NCI-H1417 treated with DMSO at 0.1 percent for 48 hours (cell line): ENCODE data around the gene PTPA.
A peak's percentile ranks its signal among the peaks of the same experiment; 100 is the strongest.

Source experiments
- DNase-seq: peaks from one replicate; lab custom pipeline; 2025; lab: John Stamatoyannopoulos, UW

Gene PTPA

GRCh38 chr9:129138144-129138462, 26.9 kb downstream of the PTPA start:
- no peak for DNase-seq

DNA sequence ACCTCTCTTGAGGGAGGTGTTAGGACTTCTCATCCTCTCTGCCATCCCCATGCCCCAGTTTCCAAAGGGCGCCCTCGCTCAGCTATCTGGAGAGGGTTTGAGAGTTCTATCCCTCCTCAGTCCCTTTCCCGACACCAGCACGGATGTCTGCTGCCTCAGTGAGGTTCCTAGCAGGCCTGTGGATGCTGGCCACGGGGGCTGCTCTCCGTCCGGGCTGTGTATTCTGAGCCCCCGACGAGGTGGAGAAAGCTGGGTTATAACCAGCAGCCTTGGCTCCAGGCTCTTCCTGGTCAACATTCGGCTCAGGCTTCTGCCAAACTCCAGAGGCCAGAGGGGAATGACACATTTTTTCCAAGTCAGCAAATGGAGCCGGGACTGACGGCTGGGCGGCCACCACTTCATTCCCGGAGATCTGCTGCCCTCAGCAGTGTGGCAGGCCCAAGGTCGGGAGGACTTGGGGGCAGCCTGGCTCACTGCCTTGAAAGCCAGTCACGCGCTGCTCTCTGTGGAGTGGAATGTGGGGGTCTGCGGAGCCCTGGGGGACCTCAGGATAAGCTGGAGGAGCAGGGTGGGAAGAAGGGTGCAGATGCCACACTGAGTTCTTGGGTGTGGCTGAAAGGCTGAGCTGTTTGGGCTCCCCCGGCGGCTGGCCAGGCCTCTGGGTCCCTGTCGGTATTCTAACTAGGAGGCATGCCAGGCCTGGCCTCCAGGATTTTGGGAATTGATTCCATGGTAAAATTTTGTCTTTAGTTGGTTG, 27.4 kb downstream of the PTPA start:
- no peak for DNase-seq

GRCh38 chr9:129139233-129139992, 28.2 kb downstream of the PTPA start:
- peak; percentile 46 for DNase-seq

GRCh38 chr9:129139993-129140396, 28.8 kb downstream of the PTPA start:
- peak; percentile 13 for DNase-seq

GRCh38 chr9:129140397-129141065, 29.3 kb downstream of the PTPA start:
- DNase-seq = no peak

- no peak for DNase-seq
These were observed 30.1 kb downstream of the PTPA start for GRCh38 chr9:129141066-129142041.

DNA sequence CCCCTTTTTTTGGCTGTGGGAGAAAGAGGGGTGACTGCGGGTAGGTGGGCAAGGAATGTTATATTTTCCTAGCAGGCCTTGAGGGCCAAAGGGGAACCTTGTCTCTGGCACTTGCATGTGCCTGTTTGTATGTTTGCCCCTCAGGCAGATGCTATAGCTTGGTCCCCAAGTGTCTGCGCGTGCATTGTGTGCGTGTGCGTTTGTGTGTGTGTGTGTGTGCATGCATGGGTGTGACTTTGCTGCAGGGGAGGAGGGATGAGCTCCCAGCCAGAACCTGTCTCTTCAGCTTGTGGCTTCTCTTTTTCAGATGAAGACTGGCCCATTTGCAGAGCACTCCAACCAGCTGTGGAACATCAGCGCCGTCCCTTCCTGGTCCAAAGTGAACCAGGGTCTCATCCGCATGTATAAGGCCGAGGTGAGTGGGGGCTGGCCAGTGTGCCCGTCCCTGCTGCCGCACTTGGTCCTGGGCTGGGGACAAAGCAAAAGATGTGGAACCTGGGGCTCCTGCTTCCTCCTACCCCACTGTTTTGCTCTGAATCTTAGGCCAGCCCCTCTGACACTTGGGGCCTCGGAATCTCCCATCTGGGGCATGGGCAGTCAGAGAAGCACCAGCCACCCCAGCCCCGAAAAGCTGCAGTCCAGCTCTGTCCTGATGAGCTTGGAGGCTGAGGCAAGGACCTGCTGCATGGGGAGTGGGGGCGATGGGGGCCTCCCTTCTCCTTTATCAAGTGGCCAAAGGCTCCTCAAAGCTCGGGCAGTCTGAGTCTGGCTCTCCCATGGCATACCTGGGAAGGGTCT, 31.1 kb downstream of the PTPA start:
- no peak for DNase-seq

DNA sequence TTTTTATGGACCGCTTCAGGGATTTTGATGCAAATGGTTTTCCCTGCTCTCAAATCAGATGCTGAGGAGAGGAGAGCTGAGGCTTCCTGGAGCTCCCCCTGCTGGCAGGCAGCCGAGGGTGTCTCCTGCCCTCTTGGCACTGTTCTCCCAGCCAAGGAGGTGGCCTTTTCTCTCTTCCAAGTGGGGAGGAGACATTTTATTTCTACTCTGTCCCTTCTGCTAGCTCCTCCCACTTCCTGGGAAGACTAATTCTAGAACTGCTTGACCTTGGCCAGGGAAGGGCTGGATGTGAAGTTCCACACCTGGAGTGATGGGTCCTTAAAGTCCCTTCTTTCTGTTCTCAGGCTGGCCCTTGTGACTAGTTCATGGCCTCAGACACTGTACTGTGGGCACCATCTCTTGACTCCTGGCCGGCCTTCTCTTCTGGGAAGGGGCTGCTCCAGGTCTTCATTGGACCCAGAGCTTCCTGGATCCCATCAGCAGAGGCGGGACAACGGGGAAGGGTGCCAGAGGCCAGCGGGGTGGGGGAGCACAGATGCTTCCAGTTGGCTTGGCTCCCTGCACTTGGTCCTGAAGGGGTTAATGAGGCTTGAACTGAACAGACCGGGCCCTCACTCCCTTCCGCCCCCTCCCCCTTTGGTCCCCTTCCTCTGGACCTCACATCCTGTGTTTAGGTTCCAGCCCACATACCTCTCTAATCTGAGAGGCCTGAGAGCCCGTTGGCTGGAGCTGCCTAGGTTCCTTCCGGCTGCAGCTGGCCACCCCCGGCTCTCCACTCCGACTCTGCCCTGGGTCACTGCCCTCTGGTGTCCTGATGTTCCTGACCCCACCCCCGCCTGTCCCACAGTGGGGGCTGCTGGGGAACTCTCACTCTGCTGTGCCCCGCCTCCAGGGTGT, 32.1 kb downstream of the PTPA start:
- DNase-seq = no peak

DNA sequence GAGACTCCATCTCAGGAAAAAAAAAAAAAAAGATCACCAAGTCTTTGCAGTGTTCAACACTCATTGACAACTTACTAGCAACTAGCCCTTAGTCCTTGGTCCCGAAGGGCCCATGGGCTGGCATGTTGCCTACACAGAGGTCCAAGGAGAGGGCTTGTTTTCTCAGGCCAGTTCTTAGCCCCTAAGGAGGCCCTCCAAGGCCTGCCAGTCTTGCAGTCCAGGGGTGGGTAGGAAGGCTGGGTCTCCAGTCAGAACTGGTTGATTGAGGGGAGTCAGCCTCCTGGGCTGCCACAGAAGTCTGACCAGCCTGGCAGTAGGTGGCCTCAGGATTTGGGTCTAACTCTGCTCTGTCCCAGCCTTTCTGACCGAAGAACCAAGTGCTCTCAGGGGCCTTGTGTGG, 34.1 kb downstream of the PTPA start:
- no peak for DNase-seq

- no peak for DNase-seq
These were observed 34.7 kb downstream of the PTPA start for GRCh38 chr9:129145841-129146292.

DNA sequence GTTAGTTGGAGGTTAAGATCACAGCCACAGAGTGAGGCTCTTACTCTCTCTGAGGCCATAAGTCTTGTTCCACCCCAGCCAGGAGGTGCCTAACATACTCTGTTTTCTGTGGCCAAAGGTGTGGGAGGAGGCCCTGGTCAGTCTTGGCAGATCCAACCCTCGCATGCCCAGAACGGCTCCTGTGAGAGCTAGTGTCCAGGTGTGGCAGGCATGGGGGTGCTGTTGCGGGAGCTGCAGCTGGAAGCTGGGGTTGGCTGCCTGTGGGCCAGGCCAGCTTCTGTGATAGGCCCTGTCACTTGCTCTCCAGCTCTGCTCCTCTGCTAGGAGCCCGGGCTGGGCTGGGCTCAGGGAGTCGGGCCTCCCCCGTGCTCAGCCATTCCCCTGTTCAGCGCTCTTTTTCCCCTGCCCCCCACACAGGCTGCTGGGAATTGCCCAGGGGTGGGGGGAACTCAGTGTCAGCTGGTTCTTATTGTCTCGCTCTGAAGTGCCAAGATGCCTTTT, 35.3 kb downstream of the PTPA start:
- no peak for DNase-seq

DNA sequence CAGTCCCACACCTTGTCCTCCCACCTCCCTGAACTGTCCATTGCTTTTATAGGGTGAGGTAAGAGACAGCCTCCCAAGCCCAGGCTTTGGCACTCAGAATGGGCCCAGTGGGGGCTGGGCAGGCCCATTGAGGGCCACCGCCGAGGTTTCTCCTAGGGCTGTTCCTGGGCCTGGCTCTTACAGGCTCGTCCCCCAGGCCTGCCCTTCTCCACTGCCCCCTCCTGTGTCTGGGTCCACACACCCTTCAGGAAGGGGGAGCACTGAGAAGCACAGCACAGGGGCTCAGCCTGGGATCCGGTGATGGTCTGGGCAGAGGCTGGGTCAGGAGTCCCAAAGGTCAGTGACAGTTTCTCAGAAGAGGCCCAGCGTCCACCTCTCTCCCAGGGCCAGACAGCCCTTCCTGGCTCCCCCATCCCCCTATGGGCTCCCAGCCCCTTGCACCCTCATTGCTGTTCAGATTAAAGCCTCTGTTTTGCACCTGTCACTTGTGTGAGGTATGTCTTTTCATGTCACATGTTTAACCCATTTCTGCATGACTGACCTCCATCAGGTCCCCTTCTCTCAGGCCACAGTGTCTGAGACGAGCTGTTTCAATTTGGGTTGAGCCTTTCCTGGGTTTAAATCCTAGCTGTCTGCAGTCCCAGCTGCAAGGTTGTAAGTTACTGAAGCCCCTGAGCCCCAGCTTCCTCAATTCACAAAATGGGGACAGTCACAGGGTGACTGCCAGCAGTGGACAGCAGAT, 37.4 kb downstream of the PTPA start:
- DNase-seq = no peak

- no peak for DNase-seq
These were observed 38.2 kb downstream of the PTPA start for GRCh38 chr9:129149442-129149841.

GRCh38 chr9:129150122-129150521, 38.9 kb downstream of the PTPA start:
- no peak for DNase-seq

DNA sequence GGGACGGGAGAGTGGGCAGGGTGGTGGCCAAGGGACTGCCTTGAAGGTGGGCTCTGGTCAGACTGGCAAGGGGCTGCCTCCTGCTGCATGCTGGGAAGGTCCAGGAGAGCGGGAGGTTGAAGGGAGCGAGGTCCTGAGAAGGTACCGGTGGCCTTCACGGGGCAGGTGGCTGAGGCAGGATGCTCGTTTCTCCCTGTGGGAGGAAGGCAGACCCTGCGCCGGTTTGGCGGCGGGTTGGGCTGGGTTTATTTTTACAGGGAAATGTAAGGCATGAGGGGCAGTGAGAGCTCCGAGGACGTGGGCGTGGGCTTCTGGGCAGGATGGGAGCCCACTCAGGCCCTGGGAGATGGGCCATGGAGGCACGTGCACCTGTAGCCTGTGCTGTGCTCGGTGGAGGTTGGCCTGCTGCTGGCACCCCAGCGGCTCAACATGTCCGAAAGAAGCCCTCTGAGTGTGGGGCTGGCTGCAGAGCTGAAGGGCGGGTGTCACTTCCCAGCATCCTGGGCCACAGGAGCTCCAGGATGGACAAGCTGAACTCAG, 39.5 kb downstream of the PTPA start:
- DNase-seq = no peak

DNA sequence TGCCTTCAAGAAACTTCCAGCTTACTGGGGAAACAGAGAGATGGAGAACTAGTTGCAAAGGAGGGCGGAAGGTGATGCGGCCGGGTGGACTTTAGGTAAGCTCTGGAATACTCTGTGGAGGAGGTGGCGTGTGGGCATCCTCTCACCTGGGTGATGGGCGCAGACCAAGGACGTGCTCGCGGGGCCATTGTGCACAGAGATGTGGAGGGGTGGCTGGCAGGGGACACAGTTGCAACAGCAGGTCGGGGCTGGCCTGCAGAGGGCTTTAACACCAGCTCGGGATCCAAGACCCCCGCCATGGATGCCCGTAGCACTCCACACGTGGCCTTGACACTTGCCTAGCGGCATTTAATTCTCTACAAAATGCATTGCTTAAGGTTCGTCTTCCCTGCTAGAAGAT, 40.3 kb downstream of the PTPA start:
- DNase-seq = no peak

- DNase-seq = no peak
These were observed 43.8 kb downstream of the PTPA start for GRCh38 chr9:129154866-129155477.

DNA sequence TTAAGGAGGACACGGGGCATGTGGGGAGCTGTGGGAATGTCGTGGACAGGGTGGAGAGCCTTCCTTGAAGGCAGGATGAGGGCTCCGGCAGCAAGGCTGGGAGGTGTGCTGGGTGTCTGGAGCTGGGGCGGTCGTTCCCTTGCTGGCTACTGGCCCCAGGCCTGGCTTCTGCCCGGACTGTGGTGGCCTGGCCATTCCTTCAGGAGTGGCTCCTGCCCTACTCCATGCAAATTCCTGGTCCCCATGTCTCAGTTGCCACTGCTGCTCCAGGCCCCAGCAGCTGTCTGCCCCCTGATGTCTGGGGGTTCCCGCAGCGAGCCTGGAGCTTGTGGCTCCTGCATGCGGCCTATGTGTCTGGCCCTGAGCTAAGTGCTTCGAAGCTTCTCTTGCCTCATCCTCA, 44.9 kb downstream of the PTPA start:
- no peak for DNase-seq
